K562 (cell line): ENCODE measurements around the gene MYBPHL. TPM values are rescaled to one million over a fixed set of nuclear protein-coding genes. Genes with fewer than 3 reads are reported as not detected.
A peak's percentile ranks its signal among the peaks of the same experiment; 100 is the strongest.

Experiments used
- ATAC-seq: fragments of 200-7000 bp; cut with Tn5 transposase; 3 replicates; pipeline ENCODE4 v1.9.1; 2020; ENCODE audit warnings: moderate library complexity
- BruUV-seq: library from RNA; stranded (reverse); fragments of 400-500 nt; replicated peaks from 2 replicates; lab custom pipeline; 2021; lab: Mats Ljungman, UMichigan
- CTCF ChIA-PET: fragments of 300-600 bp; formaldehyde crosslinking; extraction: SDS; loops from one replicate; lab custom pipeline; 2021; ENCODE audit warnings: low intra/inter-chr PET ratio; lab: Yijun Ruan, JAX
- POLR2A ChIA-PET: fragments of 300-600, 350-650 bp; sonication (Branson Sonifier 250); formaldehyde crosslinking; extraction: SDS; loops from one replicate; lab custom pipeline; 2021; ENCODE audit warnings: antibody characterized with exemption, inconsistent platforms; lab: Yijun Ruan, JAX
- DNase-seq, 4 experiments: peaks; one replicate each; pipeline versions ENCODE4 v3.0.0 to v3.0.0-alpha.2; 2011 to 2018; ENCODE audit warnings: low spot score in 3 of 4, mixed read lengths in 3 of 4; ENCODE audit errors: extremely low read depth in 1 of 4
- FAIRE-seq: peaks from 2 replicates; lab custom pipeline; 2011; peaks lifted over from hg19 to GRCh38; lab: Jason Lieb, UNC
- H2AFZ ChIP-seq: 2 replicates; pipeline ENCODE4 v1.6.0; 2011; ENCODE audit warnings: low read depth, low read length, control low read depth, inconsistent platforms
- H3K27ac ChIP-seq: fragments of 200-600 bp; 3 replicates; pipeline ENCODE4 v1.8.0; 2011; ENCODE audit warnings: low read depth, mild to moderate bottlenecking, control low read depth, inconsistent platforms, low read length, moderate library complexity, mixed read lengths; ENCODE audit errors: extremely low read depth
- H3K27me3 ChIP-seq, 2 experiments: fragments of 300-600 bp in 1 of 2; 2 replicates in 1 of 2; 3 replicates in 1 of 2; pipeline versions ENCODE4 v1.6.0 to v1.8.0; 2011; ENCODE audit warnings: inconsistent platforms in 2 of 2, low read length in 2 of 2, mild to moderate bottlenecking in 1 of 2, mixed read lengths in 1 of 2, moderate library complexity in 1 of 2; ENCODE audit not compliant: control insufficient read depth in 2 of 2, insufficient read depth in 2 of 2
- H3K36me3 ChIP-seq: fragments of 300-600 bp; 3 replicates; pipeline ENCODE4 v1.8.0; 2011; ENCODE audit warnings: mild to moderate bottlenecking, low read length, inconsistent platforms; ENCODE audit not compliant: control insufficient read depth, insufficient read depth
- H3K4me1 ChIP-seq, 2 experiments: fragments of 200-600 bp in 1 of 2; replicated peaks in 1 of 2; 2 replicates in 1 of 2; 3 replicates in 1 of 2; pipeline versions ENCODE4 v1.5.1 to v1.8.0; 2011; ENCODE audit warnings: inconsistent platforms in 2 of 2, low read length in 2 of 2, mild to moderate bottlenecking in 1 of 2, mixed read lengths in 1 of 2, moderate library complexity in 1 of 2; ENCODE audit not compliant: control insufficient read depth in 2 of 2, insufficient read depth in 2 of 2
- H3K4me2 ChIP-seq: 2 replicates; pipeline ENCODE4 v1.6.1; 2011; ENCODE audit warnings: low read length, control low read depth, inconsistent platforms, mixed read lengths; ENCODE audit not compliant: insufficient read depth
- H3K4me3 ChIP-seq: fragments of 200-600 bp; sonication (generic), shearing (Covaris generic); 2 replicates; pipeline ENCODE4 v1.5.1; 2016; ENCODE audit warnings: control low read depth, inconsistent platforms
- H3K79me2 ChIP-seq: fragments of 200-600 bp; 3 replicates; pipeline ENCODE4 v1.8.0; 2011; ENCODE audit warnings: low read length, inconsistent platforms; ENCODE audit not compliant: control insufficient read depth, insufficient read depth
- H3K9ac ChIP-seq, 2 experiments: 2 replicates each; pipeline versions ENCODE4 v1.6.0 to v1.6.1; 2011; ENCODE audit warnings: low read depth in 2 of 2, low read length in 2 of 2, control low read depth in 1 of 2, inconsistent platforms in 1 of 2, mild to moderate bottlenecking in 1 of 2, mixed read lengths in 1 of 2; ENCODE audit not compliant: insufficient read depth in 1 of 2
- H3K9me1 ChIP-seq: one replicate; pipeline ENCODE4 v1.6.0; 2011; ENCODE audit warnings: inconsistent platforms, mild to moderate bottlenecking, low read length, moderate library complexity; ENCODE audit not compliant: control insufficient read depth, insufficient read depth
- H3K9me3 ChIP-seq: replicated peaks from 2 replicates; pipeline ENCODE4 v1.5.1; 2011; ENCODE audit warnings: low read depth, low read length, inconsistent platforms; ENCODE audit not compliant: control insufficient read depth, insufficient read depth
- H4K20me1 ChIP-seq: replicated peaks from 2 replicates; pipeline ENCODE4 v1.6.1; 2011; ENCODE audit warnings: low read length, inconsistent platforms, mixed read lengths; ENCODE audit not compliant: control insufficient read depth, insufficient read depth
- CTBP1 ChIP-seq: fragments of 450-650 bp; IDR thresholded peaks from 2 replicates; pipeline ENCODE4 v1.6.1; 2016; ENCODE audit warnings: borderline replicate concordance
- ETS2 ChIP-seq: IDR thresholded peaks from 2 replicates; pipeline ENCODE4 v1.6.1; 2016; ENCODE audit warnings: borderline replicate concordance, missing genetic modification characterization, mild to moderate bottlenecking, moderate library complexity, missing compliant biosample characterization; ENCODE audit not compliant: poor library complexity, severe bottlenecking
- HDGF ChIP-seq: fragments of 450-650 bp; IDR thresholded peaks from 2 replicates; pipeline ENCODE4 v1.6.1; 2016
- MYC ChIP-seq, 2 experiments: fragments of 250-450 bp in 1 of 2; sonication (Bioruptor Pico) in 1 of 2; IDR thresholded peaks; 2 replicates each; pipeline versions ENCODE4 v1.5.1 to v1.6.1; 2012 to 2021; ENCODE audit warnings: low read depth in 2 of 2, borderline replicate concordance in 1 of 2, improper control_type of control experiment in 1 of 2, low read length in 1 of 2, mild to moderate bottlenecking in 1 of 2, moderate library complexity in 1 of 2
- RCOR1 ChIP-seq, 2 experiments: IDR thresholded peaks; 2 replicates each; pipeline ENCODE4 v1.6.1; 2012; ENCODE audit warnings: low read depth in 2 of 2, low read length in 2 of 2, borderline replicate concordance in 1 of 2, improper control_type of control experiment in 1 of 2
- RFX1 ChIP-seq: fragments of 450-650 bp; IDR thresholded peaks from 2 replicates; pipeline ENCODE4 v1.6.1; 2016; ENCODE audit warnings: mild to moderate bottlenecking, moderate library complexity
- SMARCA5 ChIP-seq: fragments of 450-650 bp; IDR thresholded peaks from 2 replicates; pipeline ENCODE4 v1.6.1; 2016
- WGBS: fragments of 100-300 bp; shearing (Covaris generic); methylation state at CpG from one replicate; pipeline ENCODE4 v1.1.6; 2016; ENCODE audit warnings: low coverage, mixed read lengths; ENCODE audit not compliant: insufficient coverage; ENCODE audit errors: missing lambda C conversion rate; 5-methylcytosine and 5-hydroxymethylcytosine counted together
- in situ Hi-C: fragments of 300-500 bp; cut with MboI; formaldehyde crosslinking; loops from 4 replicates; pipeline ENCODE4 v1.15.0; 2018; ENCODE audit warnings: inconsistent platforms, mixed read lengths
- intact Hi-C: fragments of 100-400 bp; cut with micrococcal nuclease; formaldehyde crosslinking; loops from 2 replicates; pipeline ENCODE4 v1.14.2; 2022
- polyA plus RNA-seq, 8 experiments: library from polyadenylated mRNA; depleted of rRNA in 4 of 8; stranded (reverse) in 5 of 8; unstranded in 3 of 8; fragments of >200 nt; fragmentation: Nextera tagmentation in 2 of 8; fragmentation: Illumina TruSeq in 1 of 8; extraction: Ambion mirVana in 2 of 8; extraction: Trizol in 1 of 8; gene quantifications; 2 replicates each; pipeline versions ENCODE4 v1.2.1 to v1.2.3, GENCODE V29; 2011 to 2014; ENCODE audit warnings: inconsistent platforms in 1 of 8, missing spikeins in 1 of 8
- total RNA-seq, 7 experiments: library from RNA; depleted of rRNA in 6 of 7; stranded (reverse); fragments of >200 nt in 6 of 7; fragmentation: Illumina TruSeq in 2 of 7; extraction: Trizol in 2 of 7; gene quantifications; 2 replicates each; pipeline versions ENCODE4 v1.2.1 to v1.2.3, GENCODE V29; 2011 to 2021; ENCODE audit warnings: low replicate concordance in 1 of 7
- TF ChIP-seq, protein P1 (sequence below): sonication (generic); formaldehyde crosslinking; IDR thresholded peaks from 2 replicates; pipeline ENCODE4 v1.8.0; 2023; ENCODE audit warnings: mild to moderate bottlenecking, missing genetic modification reagents
- TF ChIP-seq, protein P2 (sequence below), 2 experiments: fragments of 250-450 bp in 1 of 2; fragments of 450-650 bp in 1 of 2; sonication (Bioruptor Pico) in 1 of 2; IDR thresholded peaks; 2 replicates each; pipeline versions ENCODE4 v1.6.1 to v1.8.0; 2016 to 2021; ENCODE audit warnings: mild to moderate bottlenecking in 2 of 2, moderate library complexity in 2 of 2, missing compliant biosample characterization in 1 of 2, missing genetic modification characterization in 1 of 2

MYBPHL gene
- total and polyA plus RNA-seq, 9 of the 15 experiments (the other 6 are each of a cell fraction or from before 2014, with no cell fraction given), result 0.20 to 1.9 (median 0.33) TPM

DNA sequence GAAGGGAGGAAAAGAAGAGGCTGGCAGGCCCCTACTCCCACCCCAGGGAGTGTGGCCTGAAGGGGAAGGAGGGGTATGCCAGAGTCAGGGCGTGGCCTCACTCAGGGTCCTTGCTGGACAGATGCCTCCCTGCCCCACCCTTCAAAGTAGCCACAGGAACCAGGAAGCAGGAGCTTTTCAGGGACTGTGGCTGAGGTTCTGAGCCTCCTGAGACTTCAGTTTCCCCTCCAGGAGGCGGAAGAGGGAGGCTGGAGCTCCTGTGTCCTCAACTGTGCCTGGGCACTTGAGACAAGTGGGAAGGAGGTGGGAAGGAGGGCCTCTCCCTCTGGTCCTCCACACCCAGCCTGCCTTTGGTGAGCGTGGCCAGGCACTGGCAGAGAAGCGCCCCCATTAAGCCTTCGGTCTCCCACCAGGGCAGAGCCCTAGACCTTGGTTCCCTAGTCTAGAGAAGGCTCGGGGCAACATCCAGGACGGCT lies 52.2 kb downstream of the MYBPHL start:
- in situ Hi-C loops (no loop called here), intact Hi-C loops (loop anchor here (2.0 kb wide), 1 partner anchor 54 kb away; no protein-coding TSS in a partner anchor)
- no TSS peak for BruUV-seq
- peaks cover 14% of the 10 kb centered on the region; the same call in 2 of the 3 replicates for H3K36me3 ChIP-seq
- no peaks in the 10 kb centered on the region for H4K20me1 ChIP-seq
- H3K4me2 ChIP-seq, result peak overlapping the region; percentile 83
- H3K9me3 ChIP-seq, result no peaks in the 10 kb centered on the region
- ATAC-seq (peak; percentile 82), FAIRE-seq (no peak), DNase-seq (peak; percentile 88 to 90 (median 90))
- peaks cover 37 to 75% of the 10 kb centered on the region in 2 experiments for H3K4me1 ChIP-seq
- peak overlapping the region; percentile 18; the same call in 1 of the 2 replicates for H3K4me3 ChIP-seq
- peak overlapping the region; percentile 81 to 89 for H3K9ac ChIP-seq
- H3K9me1 ChIP-seq, result peaks cover 4% of the 10 kb centered on the region
- POLR2A ChIA-PET, result interaction anchor here (0.6 to 4.8 kb wide), 16 partner anchors 8 to 644 kb away, joined by 3 to 36 read pairs (median 4); partner anchors contain the start of genes PSRC1 and SORT1
- CTCF ChIA-PET, result no interaction called here
- peak overlapping the region; percentile 69 for H2AFZ ChIP-seq
- no peaks in the 10 kb centered on the region for H3K27me3 ChIP-seq
- peak overlapping the region; percentile 89 for H3K27ac ChIP-seq
- WGBS, result 40% methylated on average over 6 of the region's 7 CpGs
- peaks cover 36% of the 10 kb centered on the region for H3K79me2 ChIP-seq
- peak; percentile 96 for TF ChIP-seq CTBP1
- TF ChIP-seq RCOR1 (IDR thresholded peaks at IDR 0.05; ENCODE audit: borderline replicate concordance in 1 of 2, low read depth in 2 of 2, low read length in 2 of 2), result peak in 1 of 2 experiments; percentile 41; a peak in 1 of 4 replicates
- no peak for TF ChIP-seq RFX1
- TF ChIP-seq, protein P1, sequence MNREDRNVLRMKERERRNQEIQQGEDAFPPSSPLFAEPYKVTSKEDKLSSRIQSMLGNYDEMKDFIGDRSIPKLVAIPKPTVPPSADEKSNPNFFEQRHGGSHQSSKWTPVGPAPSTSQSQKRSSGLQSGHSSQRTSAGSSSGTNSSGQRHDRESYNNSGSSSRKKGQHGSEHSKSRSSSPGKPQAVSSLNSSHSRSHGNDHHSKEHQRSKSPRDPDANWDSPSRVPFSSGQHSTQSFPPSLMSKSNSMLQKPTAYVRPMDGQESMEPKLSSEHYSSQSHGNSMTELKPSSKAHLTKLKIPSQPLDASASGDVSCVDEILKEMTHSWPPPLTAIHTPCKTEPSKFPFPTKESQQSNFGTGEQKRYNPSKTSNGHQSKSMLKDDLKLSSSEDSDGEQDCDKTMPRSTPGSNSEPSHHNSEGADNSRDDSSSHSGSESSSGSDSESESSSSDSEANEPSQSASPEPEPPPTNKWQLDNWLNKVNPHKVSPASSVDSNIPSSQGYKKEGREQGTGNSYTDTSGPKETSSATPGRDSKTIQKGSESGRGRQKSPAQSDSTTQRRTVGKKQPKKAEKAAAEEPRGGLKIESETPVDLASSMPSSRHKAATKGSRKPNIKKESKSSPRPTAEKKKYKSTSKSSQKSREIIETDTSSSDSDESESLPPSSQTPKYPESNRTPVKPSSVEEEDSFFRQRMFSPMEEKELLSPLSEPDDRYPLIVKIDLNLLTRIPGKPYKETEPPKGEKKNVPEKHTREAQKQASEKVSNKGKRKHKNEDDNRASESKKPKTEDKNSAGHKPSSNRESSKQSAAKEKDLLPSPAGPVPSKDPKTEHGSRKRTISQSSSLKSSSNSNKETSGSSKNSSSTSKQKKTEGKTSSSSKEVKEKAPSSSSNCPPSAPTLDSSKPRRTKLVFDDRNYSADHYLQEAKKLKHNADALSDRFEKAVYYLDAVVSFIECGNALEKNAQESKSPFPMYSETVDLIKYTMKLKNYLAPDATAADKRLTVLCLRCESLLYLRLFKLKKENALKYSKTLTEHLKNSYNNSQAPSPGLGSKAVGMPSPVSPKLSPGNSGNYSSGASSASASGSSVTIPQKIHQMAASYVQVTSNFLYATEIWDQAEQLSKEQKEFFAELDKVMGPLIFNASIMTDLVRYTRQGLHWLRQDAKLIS (CRISPR knock-in tag), result peak; percentile 36; the same call in 1 of the 2 replicates
- TF ChIP-seq ETS2 (tag), result no peak
- TF ChIP-seq MYC (IDR thresholded peaks at IDR 0.05; ENCODE audit: low read depth, low read length), result no peak
- TF ChIP-seq MYC (CRISPR knock-in tag; IDR thresholded peaks at IDR 0.05; ENCODE audit: borderline replicate concordance, low read depth), result no peak
- no peak for TF ChIP-seq HDGF
- no peak for TF ChIP-seq SMARCA5
- TF ChIP-seq, protein P2, sequence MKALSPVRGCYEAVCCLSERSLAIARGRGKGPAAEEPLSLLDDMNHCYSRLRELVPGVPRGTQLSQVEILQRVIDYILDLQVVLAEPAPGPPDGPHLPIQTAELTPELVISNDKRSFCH (CRISPR knock-in tag; IDR thresholded peaks at IDR 0.05), result no peak
- TF ChIP-seq, protein P2 (tag; IDR thresholded peaks at IDR 0.05), result no peak
